Kidney capillary endothelial cell (primary cell): Measurements from ENCODE around the gene FXYD7.
"Not testable (repeated sequence)": the region's sequence is repeated elsewhere in the genome, so short reads cannot be mapped to it uniquely, and the experiment has no call there.

ENCODE experiments used
- DNase-seq: peaks from one replicate; pipeline ENCODE4 v3.0.0-alpha.2; 2018; ENCODE audit warnings: low spot score

Gene FXYD7, protein sequence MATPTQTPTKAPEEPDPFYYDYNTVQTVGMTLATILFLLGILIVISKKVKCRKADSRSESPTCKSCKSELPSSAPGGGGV

DNA sequence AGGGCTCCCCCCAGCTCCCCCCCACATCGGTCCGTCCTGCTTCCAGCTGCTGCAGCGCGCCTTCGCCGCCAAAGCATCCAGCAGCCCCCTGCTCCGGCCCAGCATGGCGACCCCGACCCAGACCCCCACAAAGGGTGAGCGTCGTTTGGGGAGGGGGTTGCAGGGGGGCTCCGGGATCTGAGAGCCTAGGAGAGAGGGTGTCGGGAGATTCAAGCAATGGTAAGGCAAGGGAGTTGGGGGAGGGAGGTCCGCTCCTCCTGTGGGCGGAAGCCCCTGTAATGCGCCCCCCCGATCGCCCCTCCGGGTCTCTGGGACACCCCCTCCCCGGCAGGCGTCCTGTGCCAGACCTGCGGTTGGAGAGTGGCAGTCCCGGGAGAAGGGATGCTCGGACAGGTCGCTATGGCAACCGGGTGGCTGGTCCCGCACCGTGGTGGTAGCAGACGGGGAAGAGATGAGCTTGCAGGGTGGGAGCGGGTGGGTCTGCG is at the start of gene FXYD7:
Gene FXYD7, plus strand, starts transcription at position 25 of the 485 bp plus-strand sequence. Its CDS starts 79 bp downstream, at position 104.
- DNase-seq = no peak

DNA sequence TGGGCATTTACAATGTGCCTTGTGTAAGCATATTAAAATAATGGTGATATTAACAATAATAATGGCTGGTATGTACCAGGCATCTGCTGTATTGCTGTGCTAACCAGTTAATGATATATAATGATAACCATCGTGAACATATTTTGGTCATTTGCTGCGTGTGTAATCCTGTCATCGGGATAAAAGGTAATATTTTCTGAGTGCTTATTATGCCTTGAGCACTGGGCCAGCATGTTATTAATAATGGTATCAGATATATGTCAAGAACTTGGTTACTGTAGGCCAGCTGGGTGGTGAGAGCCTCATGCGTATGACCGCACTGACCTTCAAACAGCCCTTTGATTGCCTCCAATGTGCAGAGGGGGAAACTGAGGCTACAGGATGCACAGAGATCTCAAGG is 49.6 kb upstream of the FXYD7 start:
- DNase-seq = no peak

- DNase-seq = no peak
Observed at GRCh38 chr19:35093941-35094647, 49.0 kb upstream of the FXYD7 start.

- DNase-seq = no peak
Observed at GRCh38 chr19:35094656-35095055, 48.4 kb upstream of the FXYD7 start.

DNA sequence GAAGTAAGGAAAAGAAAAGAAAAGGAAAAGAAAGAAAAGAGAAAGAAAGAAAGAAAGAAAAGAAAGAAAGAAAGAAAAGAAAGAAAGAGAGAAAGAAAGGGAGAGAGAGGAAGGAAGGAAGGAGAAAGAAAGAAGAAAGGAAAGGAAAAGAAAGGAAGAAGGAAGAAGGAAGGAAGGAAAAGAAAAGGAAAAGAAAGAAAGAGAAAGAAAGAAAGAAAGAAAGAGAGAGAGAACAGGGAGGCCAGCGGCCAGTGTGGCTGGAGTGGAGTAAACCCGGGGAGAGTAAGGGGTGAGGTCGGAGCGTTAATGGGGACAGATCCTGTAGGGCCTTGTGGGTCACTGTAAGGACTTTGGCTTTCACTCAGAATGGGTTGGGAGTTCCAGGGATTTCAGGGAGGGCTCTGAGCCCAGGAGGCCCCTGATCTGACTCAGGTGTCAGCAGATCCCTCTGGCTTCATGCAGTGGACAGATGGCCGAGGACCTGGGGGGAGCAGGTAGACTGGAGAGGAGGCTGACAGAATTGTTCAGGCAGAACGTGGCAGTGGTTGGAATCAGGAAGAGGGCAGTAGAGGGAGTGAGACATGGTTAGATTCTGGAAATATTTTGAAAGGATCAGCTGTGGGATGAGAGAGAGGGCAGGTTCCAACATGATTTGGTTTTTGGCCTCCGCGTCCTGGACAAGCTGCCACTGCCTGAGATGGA is 47.2 kb upstream of the FXYD7 start:
- DNase-seq = no peak

DNA sequence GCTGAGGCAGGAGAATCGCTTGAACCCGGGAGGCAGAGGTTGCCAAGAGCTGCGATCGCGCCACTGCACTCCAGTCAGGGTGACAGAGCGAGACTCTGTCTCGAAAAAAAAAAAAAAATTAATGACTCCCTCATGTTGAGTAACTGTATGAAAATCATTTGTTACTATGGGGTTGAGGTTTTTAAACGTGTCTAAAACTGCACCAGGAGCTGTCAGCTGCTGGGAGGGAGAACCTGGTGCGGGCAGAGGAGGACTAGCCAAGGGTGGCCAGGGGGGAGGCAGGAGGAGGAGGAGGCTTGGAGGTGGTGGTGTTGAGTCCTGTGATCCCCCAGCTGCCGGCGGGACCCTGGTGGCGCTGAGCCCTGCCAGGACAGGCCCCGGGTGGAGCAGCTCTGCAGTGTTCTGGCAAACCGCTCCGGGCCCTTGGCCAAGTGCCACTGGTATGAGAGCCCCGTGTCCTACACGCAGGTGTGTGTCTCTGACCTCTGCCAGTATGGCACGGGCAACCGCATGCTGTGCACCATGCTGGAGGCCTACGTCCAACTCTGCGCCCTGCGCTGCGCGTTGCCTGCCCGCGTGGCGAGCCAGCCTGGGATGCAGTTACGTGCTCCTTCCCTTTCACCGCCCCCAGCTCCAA is 44.5 kb upstream of the FXYD7 start:
- no peak for DNase-seq

GRCh38 chr19:35099155-35099896 is 43.7 kb upstream of the FXYD7 start:
- DNase-seq = no peak

GRCh38 chr19:35099897-35100275 is 43.2 kb upstream of the FXYD7 start:
- no peak for DNase-seq

DNA sequence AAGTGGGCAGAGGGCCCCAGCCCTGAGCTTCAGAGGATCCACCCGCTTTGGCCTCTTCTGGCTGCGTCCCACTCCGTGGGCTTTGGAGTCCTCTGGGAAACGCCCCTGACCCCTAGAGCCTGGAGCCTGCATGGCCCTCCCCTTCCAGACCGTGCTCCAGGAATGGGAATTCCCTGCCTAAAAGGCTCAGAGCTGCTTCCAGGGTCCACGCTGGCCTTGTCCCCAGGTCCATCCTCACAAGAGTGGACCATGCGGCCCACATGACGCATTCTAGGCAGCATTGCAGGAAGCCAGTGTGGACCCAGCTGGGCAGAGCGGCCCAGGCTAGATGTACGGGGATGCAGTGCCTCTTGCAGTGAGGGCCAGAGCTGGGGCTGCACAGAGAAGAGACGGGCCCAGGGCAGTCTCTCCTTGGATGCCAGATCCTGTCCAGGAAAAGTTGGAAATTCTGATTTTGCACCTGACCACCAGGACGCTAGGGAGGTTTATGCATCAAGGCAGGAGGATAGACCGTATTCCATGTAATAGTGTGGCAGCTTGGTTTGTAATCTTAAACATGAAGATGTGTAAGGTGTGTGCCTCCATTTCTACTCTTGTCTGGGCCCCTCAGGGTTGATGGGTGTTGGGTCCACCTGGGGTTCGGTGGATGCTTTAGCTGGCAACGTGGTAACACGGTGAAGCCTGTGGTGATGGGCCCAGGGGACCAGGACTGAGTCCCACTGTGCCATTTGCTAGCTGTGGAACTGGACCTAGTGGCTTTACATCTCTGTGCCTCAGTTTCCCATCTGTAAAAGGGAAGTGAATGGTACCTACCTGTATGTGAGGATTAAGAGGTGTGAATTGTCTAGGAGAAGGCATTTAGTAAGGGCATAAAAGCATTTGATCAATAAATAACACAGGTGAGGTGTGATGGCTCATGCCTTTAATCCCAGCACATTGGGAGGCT is 42.2 kb upstream of the FXYD7 start:
- no peak for DNase-seq

GRCh38 chr19:35101949-35102348 is 41.1 kb upstream of the FXYD7 start:
- DNase-seq = not testable (repeated sequence)

- not testable (repeated sequence) for DNase-seq
Observed at GRCh38 chr19:35103614-35104013, 39.4 kb upstream of the FXYD7 start.

DNA sequence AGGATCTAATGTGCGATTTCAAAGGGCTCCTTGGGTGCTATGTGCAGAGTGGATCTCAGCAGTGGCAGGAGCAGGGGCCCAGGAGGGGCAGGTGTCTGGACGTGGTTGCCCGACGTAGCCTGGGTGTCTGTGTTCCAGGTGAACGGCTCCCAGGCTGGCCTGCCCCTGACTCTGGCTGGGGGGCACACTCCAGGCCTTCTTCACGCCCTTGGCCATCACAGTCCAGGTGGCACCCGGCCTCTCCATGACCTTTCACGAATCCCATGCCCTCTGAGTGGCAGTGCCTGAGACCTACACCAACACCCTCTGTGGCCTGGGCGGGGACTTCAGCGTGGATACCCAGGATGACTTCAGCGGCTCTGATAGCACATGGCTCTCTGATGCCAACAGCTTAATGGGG is 38.7 kb upstream of the FXYD7 start:
- DNase-seq = no peak

GRCh38 chr19:35105047-35105410 is 38.0 kb upstream of the FXYD7 start:
- DNase-seq = no peak

GRCh38 chr19:35105411-35106290 is 37.4 kb upstream of the FXYD7 start:
- no peak for DNase-seq

- no peak for DNase-seq
Observed at GRCh38 chr19:35106291-35106583, 36.8 kb upstream of the FXYD7 start.

- DNase-seq = no peak
Observed at GRCh38 chr19:35106898-35107541, 36.0 kb upstream of the FXYD7 start.

GRCh38 chr19:35107545-35107944 is 35.5 kb upstream of the FXYD7 start:
- DNase-seq = no peak

DNA sequence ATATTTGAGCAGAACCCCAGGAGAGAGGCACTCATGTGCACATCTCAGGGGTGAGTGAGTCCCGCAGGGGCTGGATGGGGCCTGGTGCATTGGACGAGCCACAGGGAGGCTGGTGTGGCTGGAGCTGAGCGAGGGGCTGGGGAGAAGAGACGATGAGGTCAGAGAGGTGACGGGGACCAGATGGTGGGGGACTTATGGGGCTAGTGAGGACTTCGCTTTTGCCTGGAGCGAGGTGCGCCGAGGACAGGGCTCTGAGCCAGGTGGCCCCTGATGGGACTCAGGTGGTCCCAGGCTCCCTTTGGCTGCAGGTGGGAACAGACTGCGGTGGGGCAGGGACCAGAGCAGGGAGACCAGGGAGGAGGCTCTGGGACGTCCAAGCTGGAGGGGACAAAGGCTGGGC is 34.3 kb upstream of the FXYD7 start:
- no peak for DNase-seq

- DNase-seq = no peak
Observed at GRCh38 chr19:35109395-35110112, 33.5 kb upstream of the FXYD7 start.
